NCI-H2107 (cell line): ENCODE measurements around the gene CS.

Source experiments
- DNase-seq: peaks from one replicate; lab custom pipeline; 2025; lab: John Stamatoyannopoulos, UW

CS gene

DNA sequence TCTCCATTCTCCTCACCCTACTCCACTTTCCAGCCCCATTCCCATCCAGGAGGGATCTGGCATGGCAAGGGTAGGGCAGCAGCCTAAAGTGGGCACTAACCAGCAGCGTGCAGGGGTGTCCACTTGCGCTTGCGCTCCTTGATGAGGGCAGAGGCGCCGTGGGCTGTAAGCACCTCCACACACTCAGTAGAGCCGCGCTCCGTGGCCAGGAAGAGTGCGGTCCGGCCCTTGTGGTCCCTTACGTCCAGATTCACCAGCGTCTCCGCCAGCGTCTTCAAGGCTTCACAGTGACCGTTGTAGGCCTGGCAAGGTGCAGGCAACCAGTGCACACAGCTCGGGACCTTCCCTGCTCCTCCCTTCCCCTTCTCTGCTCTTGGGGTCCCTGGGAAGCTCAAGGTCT, 52.2 kb downstream of the CS start:
- DNase-seq = no peak

DNA sequence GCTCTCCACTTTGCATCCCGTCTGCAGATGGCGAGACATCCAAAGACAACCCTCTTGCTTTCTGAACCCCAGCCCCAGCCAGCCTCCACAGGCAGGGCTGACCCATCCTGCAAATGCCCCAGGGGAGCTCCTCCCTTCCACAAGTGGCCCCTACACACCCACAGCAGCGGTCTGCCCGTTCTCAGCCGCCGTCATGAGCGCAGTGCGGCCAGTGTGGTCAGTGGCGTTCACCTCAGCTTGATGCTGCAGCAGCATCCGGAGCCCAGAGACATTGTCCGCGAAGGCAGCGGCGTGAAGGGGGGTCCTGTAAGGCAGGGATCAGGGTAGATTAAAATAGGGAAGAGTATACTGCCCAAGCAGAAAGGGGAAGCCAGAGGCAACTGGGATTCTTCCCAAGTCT, 55.6 kb downstream of the CS start:
- DNase-seq = no peak

DNA sequence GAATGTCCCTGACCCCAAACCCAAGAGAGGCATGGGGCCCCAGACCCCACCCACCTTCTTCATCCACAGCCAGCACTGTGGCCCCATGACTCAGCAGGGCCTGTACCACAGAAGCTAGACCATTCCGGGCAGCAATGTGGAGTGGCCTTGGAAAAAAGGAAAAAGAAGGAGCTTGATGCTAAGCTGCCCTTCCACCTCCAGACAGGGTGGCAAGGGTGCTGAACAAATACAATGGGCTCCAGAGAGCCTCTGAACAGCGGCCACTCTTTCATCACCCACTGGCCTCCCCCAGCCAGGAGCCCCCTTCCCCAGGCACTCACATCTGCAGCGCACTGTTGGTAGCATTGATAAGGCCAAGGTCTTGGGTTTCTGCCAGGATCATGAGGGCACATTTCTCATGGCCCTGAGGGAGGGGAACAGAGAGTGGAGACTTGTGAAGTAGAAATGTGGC, 56.4 kb downstream of the CS start:
- DNase-seq = no peak

DNA sequence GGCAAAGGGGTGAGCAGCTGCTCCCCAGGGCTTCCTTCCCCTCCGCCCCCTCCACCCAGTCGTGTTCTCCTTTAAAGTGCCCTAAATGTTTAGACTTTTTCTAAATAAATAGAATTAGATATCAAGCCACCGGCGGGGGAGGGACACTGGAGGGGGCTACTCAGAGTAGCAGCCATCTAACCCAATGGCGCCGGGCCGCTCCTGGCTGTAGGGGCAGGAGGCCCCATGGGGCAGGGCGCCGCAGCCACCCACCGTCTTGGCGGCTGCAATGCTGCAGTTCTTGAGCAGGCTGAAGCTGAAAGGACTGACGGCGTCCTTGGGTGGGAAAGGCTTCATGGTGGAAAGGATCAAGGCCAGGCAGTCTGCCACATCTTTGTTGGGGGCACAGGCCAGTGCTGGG, 57.1 kb downstream of the CS start:
- no peak for DNase-seq

DNA sequence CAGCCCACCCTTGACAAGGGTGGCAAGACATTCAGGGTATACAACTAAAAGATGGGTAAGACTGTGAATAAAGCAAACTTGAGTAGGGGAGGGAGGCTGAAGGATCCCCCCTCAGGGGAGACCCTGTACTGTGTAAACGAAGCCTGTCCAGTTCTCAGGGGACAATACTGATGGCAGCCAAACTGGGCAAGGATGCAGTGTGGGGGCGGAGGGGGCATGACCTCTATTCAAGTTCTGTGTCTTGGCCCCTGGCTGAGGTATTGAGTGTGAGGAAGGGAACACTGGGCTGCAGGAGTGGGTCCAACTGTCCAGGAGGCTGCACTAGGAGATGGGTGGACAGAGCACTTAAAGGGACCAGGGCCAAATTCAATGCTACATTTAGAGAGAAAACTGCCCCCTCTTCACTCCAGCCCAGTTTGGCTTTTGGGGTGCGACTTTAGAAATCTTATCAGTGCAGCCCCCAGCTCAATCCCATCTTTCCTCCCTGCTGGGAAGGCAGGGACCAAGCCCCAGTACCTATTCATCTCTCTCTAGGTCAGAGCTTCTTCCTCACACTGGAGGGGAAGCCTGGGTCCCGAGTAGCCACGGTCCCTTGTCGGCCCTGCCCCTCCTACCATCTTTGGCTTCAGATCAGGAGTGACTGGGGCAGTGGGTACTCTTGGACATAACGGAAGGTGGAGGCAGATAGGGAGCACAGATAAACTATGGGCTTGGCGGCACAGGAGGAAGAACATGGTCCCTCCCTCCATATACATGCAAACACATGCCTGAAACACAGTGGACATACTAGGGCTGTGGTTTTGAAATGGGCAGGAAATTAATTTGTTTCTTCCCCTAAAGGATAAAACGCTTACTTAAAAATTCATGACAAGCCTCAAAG, 58.5 kb downstream of the CS start:
- DNase-seq = no peak

DNA sequence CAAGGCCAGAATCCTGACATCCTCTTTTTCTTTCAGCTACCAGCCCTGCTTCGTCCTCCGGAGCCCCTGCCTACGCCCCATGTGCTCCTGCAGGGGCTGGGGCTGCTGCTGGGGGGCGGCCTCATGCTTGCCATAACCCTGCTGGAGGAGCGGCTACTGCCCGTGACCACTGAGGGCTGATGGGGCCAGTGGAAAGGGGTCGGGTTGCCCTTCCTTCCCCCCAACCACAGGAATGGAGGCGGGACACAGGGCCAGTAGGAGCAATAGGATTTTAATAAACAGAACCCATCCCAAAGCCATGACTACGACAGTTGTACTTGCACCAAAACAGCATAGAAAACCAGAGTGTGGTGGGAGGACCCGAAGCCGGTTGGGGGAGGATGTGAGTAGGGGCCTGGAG, 62.6 kb downstream of the CS start:
- DNase-seq = no peak

DNA sequence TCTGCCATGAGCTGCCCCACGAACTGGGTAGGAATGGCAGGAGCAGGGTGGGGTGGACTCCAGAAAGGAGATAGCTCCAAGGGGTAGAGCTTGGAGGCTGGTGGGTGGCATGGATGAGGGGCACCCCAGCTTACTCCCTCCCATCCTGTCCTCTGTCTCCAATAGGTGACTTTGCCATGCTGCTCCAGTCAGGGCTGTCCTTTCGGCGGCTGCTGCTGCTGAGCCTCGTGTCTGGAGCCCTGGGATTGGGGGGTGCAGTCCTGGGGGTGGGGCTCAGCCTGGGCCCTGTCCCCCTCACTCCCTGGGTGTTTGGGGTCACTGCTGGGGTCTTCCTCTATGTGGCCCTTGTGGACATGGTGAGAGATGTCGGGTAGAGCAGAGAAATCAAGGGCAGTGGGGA, 63.1 kb downstream of the CS start:
- no peak for DNase-seq

DNA sequence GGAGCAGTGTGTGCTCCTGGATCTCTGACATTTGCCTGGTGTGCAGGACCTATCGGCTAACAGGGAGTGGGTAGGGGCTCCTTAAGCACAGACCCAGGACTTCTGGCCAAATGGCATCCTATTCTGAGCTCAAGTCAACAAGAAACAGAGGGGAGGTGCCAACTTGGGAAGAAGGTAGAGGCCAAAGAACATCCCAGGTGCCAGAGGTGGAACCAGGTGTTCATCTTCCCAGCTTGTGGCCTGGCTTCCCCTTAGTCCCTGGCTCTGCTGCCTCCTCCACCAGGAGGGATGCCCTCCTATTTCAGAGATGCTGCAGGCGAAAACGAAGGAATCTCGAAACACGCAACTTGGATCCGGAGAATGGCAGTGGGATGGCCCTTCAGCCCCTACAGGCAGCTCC, 64.0 kb downstream of the CS start:
- no peak for DNase-seq

DNA sequence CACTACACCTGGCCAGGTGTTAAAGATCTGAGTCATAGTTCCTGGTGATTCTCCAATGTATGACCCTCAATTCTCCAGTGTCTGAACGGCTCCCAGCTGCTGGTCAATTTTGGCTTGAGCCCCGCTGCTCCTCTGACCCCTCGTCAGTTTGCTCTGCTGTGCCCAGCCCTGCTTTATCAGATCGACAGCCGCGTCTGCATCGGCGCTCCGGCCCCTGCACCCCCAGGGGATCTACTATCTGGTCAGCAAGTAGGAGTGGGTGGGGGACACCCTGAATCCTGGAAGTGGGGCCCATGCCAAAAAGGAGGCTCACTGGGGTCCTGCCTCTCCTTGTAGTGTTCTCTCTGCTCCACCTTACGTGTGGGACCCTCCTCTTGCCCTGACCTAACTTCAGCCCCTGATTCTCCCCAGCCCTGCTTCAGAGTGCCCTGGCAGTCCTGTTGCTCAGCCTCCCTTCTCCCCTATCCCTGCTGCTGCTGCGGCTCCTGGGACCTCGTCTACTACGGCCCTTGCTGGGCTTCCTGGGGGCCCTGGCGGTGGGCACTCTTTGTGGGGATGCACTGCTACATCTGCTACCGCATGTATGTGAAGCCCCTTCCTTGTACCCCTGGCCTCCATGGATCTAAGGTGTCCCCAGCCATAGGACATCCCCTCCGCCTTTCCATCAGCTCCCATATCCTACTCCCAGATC, 65.2 kb downstream of the CS start:
- no peak for DNase-seq

DNA sequence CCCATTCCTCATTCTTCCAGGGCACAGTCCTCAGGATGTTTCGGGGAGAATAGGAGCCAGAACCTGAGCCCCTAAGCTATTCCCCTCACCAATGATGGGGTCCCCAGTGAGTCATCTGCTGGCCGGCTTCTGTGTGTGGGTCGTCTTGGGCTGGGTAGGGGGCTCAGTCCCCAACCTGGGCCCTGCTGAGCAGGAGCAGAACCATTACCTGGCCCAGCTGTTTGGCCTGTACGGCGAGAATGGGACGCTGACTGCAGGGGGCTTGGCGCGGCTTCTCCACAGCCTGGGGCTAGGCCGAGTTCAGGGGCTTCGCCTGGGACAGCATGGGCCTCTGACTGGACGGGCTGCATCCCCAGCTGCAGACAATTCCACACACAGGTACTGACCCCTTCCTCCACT, 68.9 kb downstream of the CS start:
- no peak for DNase-seq

DNA sequence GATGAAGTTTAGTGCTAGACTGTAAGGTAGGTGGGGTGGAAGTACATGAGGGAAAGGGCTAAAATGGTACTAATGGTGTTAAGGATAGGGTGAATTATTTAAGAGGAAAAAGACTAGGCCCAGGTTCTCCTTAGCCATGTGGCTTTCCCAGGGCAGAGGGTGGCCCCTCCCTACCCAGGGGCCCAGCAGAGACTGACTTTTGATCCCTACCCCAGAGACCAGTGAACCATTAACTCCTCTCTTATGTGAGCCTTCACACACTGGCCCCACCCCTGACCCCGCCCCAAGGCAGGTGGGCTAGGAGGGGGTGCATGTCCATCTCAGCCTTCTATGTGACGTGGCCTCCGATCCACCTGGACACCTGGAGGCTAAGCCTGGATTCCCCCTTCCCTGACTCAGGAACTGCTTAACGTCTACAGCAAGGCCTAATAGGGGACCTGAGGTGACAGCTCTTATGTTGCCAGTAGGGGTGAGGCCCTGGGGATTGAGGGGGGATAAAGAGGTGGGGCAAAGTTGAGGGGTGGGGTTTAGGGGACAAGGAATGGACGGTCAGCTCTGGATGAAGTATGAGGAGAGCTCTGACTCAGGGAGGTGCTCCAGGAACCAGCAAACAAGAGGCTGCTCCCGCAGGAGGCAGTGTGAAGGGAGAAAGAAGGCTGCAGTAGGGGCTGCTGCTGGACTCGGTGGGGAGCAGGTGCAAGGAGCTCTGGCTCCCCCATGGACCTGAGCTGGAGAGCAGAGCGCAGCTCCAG, 69.5 kb downstream of the CS start:
- DNase-seq = no peak

DNA sequence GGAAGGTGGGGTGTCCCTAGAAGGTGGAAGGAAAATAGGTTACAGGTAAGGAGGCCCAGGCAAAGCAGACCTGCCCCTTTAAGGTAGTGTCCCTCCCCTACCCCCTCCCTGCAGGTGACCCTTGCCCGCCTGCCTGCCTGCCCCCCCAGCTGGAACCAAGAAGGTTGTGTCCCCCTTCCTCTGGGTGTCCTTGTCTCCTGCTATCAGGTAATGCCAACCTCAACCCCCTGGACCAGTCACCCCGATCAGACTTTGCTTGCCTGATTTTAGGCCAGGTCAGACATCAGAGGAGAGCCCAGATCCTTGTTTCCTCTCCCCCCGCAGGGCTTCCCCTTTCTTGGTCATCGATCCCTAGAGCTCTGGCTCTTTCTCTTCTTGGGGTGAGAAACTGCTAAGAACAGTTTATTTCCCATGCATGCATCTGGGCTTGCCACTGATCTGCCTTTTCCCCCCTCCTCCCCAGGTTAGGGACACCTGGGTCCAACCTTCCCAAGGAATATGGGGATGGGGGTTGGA, 70.2 kb downstream of the CS start, which contains the start of gene SLC39A5:
SLC39A5 (plus strand) TSS at position 136 of the 516 bp plus-strand sequence. CDS start 1,224 bp downstream, outside the sequence.
- DNase-seq = no peak

DNA sequence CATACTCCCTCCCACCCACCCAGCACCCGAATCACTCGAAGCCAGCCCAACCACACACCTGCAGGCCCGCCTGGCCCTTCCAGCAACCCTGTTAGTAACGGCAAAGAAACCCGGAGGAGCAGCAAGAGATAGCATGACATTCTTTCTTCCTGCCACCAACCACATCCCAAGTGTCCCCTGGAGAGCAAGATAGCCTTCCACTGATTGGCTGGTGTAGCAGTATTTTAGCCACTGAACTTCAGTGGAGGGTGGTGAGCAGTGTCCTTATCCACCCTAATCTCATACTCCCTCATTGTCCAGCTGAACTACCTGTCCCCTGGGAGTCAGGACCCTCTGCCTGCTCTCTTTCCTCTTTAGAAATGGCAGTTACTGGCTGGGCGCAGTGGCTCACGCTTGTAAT, 71.0 kb downstream of the CS start:
- no peak for DNase-seq

DNA sequence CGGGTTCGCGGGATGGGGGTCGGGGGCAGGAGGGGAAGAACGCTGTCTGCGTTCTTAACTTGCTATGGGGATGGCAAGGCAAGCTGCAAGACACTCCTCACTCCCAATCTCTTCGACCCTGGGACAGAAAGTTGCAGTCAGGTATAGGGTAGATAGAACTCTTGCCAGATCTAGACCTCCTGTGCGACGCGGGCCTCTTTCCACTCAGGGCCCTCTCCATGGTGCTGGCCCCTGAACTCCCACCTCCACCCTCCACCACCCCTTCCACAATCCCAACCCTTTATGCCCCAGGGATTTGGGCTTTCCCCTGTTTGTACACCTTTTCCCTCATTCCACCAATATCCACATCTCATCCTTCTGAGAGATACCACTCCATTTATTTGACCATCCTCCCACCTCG, 75.2 kb downstream of the CS start:
- DNase-seq = no peak

DNA sequence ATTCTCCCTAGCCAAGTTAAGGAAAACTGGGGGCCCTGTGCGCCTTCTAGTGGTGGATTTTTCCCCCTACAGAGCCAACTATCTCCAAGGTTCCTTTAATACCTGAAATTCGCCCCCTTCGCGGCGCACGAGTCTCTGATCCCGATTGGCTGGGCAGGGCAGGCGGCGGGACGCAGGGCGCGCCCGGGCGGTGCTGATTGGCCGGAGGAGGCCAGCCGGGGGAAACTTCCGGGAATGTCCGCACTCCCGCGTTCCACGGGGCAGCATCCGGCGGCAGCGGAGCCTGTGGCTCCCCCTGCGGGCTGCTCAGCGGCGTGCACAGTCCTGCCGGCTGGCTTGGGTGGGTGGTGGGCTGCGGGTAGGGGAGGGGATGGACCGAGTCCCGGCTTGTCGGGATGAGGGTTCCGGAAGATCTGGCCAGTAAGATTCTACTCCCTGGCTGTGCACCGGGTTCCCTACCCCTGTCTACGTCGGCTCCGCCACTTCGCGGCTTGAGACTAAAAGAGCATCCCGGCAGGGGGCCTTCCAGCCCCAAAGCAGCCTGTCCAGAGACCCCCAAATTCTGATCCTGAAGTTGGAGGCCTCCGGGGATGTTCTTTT, 75.9 kb downstream of the CS start, which contains the start of gene NABP2:
NABP2 (plus strand) TSS at position 241 of the 600 bp plus-strand sequence. CDS start 515 bp downstream, outside the sequence.
- peak; percentile 97 for DNase-seq

DNA sequence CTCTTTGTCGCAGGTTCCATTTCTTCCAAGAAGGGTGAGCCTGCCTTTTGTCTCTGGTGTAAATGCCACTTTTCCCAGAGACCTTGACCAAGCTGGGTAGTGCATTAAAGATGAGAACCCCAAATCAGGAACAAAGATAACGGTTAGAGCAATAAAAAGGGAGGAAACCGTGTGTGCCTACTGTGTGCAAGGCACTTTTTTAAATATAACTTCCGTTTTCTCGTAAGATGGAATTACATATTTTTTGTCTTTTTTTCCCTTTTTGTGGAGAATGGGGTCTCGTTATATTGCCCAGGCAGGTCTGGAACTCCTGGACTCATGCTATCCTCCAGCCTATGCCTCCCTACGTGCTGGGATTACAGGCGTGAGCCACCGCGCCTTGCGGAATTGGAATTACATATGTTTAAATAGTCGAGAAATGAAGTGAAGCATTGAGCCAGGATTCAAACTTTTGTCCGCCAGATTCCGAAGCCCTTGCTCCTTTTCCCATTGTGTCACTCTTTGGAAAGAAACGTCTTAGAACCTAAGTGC, 76.5 kb downstream of the CS start:
- no peak for DNase-seq

DNA sequence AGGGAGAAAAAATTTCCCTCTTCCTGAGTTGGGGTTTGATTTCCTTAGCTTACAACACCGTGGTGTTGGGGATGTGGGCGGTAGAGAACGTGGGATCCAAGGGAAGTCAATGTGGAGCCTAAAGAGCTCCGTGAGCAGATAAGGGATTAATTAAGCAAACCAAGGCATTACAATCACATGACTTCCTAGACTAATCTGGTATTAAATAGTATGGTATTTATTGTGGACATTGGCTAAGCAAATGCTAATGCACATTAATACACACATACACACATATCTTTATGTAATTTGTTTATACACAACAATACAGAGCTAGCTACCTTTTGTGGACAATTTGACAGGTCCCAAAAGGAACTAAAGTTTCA, 77.6 kb downstream of the CS start:
- DNase-seq = no peak

DNA sequence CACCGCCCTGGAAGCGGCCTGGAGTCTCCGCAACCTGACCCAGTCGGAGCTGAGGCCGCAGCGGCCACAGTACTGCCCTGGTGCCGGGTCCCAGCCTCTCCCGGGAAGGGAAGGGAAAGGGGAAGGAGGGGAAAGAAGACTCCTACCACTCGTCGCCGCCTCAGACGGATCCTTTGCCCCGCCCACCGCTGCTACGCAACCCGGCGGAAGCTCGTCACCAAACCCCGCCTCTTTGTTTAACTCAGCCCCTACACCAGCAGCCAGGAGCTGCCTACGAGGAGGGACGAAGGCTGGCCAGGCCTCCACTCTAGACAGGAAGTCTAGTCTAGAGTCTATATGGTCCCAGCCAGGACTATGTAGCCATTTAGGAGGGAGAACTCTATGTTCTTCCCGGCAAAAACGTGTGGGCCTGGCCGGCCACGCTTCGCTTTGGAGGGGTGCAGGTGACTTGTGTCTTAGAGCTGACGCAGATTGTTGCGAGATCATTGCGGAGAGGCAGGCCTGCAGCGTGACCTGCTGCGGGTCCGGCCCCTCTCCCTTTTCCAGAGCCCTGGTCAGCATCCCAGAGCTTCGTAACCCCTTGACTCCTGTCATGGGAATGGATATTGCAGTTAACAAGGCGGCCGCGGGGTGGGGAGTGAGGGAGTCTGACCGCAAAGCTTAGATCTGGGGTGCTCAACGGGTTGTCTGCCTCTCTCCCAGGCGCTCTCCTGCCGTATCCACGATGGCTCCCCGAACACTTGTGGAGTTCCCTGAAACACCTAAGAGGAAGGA, 78.2 kb downstream of the CS start, which contains the start of gene RNF41:
RNF41 (minus strand) TSS at position 166 of the 774 bp plus-strand sequence. CDS start 7,875 bp downstream, outside the sequence.
- peak; percentile 92 for DNase-seq
